Right ventricle myocardium superior (tissue), 1 donor: ENCODE measurements around the gene MRPL51. TPM values are rescaled to one million over a fixed set of nuclear protein-coding genes. Genes with fewer than 3 reads are reported as not detected.
"Not testable (repeated sequence)": the region's sequence is repeated elsewhere in the genome, so short reads cannot be mapped to it uniquely, and the experiment has no call there.

ENCODE experiments used
- ATAC-seq: fragments of 200-7000 bp; cut with Tn5 transposase; one replicate; pipeline ENCODE4 v1.9.1; 2020; ENCODE audit warnings: mild to moderate bottlenecking; ENCODE audit not compliant: poor library complexity
- DNase-seq: peaks from one replicate; pipeline ENCODE4 v3.0.0-alpha.2; 2020
- intact Hi-C: fragments of 100-400 bp; cut with DNase I; formaldehyde crosslinking; loops from one replicate; pipeline ENCODE4 v1.11.2; 2022
- total RNA-seq: library from RNA; stranded (reverse); fragmentation: NEBNext Ultra II Directional; extraction: Animal tissue kit (Norgen Biotek cat#: 25700); gene quantifications from one replicate; pipeline ENCODE4 v1.2.1, GENCODE V29; 2021
- donor health status: DM: no; HTN: yes; CAD: no; lungs with severe emphysema.

MRPL51 gene
- total RNA-seq, 1 donor from 2014 or later = 280 TPM

GRCh38 chr12:6533653-6533922 lies 40.5 kb upstream of the MRPL51 start:
- intact Hi-C loops = loop anchor here (10.0 kb wide), 1 partner anchor 209 kb away; no protein-coding TSS in a partner anchor
- ATAC-seq = no peak
- no peak for DNase-seq

DNA sequence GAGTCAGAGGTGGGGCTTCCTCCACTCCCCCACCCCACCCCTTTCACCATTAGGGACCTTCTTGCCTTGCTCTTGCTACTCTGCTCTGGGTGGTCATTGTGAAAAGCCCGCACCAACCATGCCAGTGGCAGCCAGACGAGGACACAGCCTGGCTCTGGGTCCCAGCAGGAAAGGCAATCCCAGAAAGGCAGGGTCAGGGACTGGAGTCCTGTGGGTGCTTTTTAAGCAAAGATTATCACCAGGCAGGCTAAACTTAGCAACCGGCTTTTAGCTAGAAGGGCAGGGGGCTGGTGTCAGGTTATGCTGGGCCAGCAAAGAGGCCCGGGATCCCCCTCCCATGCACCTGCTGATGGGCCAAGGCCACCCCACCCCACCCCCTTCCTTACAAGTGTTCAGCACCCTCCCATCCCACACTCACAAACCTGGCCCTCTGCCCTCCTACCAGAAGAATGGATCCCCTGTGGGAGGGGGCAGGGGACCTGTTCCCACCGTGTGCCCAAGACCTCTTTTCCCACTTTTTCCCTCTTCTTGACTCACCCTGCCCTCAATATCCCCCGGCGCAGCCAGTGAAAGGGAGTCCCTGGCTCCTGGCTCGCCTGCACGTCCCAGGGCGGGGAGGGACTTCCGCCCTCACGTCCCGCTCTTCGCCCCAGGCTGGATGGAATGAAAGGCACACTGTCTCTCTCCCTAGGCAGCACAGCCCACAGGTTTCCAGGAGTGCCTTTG lies 40.0 kb upstream of the MRPL51 start:
- DNase-seq = peak; percentile 83
- intact Hi-C loops = loop anchor here (10.0 kb wide), 1 partner anchor 208 kb away; no protein-coding TSS in a partner anchor
- peak; percentile 59 for ATAC-seq

GRCh38 chr12:6532051-6532926 lies 39.2 kb upstream of the MRPL51 start:
- intact Hi-C loops = loop anchor here (10.0 kb wide), 1 partner anchor 207 kb away; no protein-coding TSS in a partner anchor
- DNase-seq (peak; percentile 62), ATAC-seq (peak; percentile 0)

GRCh38 chr12:6530576-6531260 lies 37.7 kb upstream of the MRPL51 start:
- ATAC-seq = no peak
- no peak for DNase-seq
- intact Hi-C loops = loop anchor here (10.0 kb wide), 1 partner anchor 206 kb away; no protein-coding TSS in a partner anchor

DNA sequence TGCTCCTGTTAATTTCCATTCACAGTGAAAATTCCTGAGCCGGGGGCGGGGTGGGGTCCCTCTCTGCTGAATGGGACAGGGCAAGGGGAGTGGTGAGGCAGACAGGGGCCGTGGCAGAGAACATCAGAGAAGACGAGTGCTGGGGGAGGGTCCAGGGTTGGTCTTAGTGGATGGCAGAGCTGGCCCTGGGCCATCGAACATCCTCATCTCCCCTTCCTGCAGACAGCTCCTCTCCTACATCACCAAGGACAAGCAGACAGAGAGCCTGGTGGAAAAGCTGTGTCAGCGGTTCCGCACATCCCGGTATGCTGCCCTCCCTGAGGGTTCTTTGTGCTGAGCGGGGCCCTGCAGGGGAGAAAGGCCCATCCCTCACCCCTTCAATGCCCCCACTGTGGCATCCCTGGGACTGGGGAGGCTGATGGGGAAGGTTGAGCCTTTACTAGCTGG lies 36.3 kb upstream of the MRPL51 start:
- intact Hi-C loops = no loop called here
- ATAC-seq = no peak
- no peak for DNase-seq

GRCh38 chr12:6528539-6529235 lies 35.6 kb upstream of the MRPL51 start:
- DNase-seq (no peak), ATAC-seq (no peak)
- intact Hi-C loops = no loop called here

DNA sequence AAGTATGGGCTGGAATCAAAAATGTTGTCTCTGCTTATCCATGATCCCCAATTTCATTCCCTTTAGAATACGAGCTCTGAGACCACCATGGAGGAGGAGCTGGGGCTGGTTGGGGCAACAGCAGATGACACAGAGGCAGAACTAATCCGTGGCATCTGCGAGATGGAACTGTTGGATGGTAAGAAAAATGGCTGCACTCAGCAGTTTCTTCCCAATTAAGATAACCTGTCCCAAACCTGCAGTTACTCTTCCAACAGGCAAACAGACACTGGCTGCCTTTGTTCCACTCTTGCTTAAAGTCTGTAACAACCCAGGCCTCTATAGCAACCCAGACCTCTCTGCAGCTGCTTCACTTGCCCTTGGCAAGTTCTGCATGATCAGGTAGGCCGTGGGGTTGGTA lies 34.6 kb upstream of the MRPL51 start:
- intact Hi-C loops = no loop called here
- ATAC-seq (no peak), DNase-seq (no peak)

GRCh38 chr12:6526766-6527525 lies 33.9 kb upstream of the MRPL51 start:
- ATAC-seq (no peak), DNase-seq (no peak)
- intact Hi-C loops = no loop called here

DNA sequence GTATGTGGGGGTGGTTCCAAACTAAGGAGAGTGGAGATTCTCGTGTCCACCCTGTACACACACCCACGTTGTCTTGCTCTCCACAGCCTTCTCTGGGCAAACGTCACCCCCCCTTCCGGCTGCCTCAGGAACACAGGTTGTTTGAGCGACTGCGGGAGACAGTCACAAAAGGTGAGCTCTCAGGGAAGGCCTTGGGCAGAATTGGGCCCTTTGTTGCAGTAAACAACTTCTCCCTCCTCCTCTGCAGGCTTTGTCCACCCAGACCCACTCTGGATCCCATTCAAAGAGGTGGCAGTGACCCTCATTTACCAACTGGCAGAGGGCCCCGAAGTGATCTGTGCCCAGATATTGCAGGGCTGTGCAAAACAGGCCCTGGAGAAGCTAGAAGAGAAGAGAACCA lies 33.1 kb upstream of the MRPL51 start:
- DNase-seq = no peak
- ATAC-seq = no peak
- intact Hi-C loops = no loop called here

- DNase-seq (no peak), ATAC-seq (no peak)
- intact Hi-C loops = no loop called here
These were observed 31.6 kb upstream of the MRPL51 start for GRCh38 chr12:6524648-6525047.

GRCh38 chr12:6523708-6524107 lies 30.6 kb upstream of the MRPL51 start:
- DNase-seq = no peak
- intact Hi-C loops = no loop called here
- no peak for ATAC-seq

DNA sequence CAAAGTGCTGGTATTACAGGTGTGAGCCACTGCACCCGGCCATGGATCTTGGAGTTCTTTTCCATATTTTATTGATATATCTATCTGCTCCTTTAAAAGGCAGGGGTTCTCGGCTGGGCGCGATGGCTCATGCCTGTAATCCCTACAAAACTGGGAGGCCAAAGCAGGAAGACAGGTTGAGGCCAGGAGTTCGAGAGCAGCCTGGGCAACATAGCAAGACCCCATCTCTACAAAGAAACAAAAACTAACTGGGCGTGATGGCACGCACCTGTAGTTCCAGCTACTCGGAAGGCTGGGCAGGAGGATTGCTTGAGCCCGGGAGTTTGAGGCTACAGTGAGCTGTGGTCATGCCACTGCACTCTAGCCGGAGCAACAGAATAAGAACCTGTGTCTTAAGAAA lies 29.1 kb upstream of the MRPL51 start:
- no peak for ATAC-seq
- intact Hi-C loops = no loop called here
- no peak for DNase-seq

DNA sequence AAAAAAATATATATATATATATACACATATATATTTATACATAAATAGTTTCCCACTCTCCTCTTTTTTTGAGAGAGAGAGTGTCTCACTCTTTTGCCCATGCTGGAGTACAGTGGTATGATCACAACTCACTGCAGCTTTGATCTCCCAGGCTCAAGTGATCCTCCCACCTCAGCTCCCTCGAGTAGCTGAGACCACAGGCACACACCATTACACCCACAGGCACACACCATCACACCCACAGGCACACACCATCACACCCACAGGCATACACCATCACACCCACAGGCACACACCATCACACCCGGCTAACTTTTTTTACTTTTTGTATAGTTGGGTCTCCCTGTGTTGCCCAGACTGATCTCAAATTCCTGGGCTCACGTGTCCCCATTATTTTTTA lies 27.1 kb upstream of the MRPL51 start:
- intact Hi-C loops = no loop called here
- no peak for DNase-seq

GRCh38 chr12:6508087-6508486 lies 15.0 kb upstream of the MRPL51 start:
- no peak for ATAC-seq
- intact Hi-C loops = no loop called here
- DNase-seq = no peak

More for the DNA sequence above, 27.1 kb upstream of the MRPL51 start:
- ATAC-seq = no peak

DNA sequence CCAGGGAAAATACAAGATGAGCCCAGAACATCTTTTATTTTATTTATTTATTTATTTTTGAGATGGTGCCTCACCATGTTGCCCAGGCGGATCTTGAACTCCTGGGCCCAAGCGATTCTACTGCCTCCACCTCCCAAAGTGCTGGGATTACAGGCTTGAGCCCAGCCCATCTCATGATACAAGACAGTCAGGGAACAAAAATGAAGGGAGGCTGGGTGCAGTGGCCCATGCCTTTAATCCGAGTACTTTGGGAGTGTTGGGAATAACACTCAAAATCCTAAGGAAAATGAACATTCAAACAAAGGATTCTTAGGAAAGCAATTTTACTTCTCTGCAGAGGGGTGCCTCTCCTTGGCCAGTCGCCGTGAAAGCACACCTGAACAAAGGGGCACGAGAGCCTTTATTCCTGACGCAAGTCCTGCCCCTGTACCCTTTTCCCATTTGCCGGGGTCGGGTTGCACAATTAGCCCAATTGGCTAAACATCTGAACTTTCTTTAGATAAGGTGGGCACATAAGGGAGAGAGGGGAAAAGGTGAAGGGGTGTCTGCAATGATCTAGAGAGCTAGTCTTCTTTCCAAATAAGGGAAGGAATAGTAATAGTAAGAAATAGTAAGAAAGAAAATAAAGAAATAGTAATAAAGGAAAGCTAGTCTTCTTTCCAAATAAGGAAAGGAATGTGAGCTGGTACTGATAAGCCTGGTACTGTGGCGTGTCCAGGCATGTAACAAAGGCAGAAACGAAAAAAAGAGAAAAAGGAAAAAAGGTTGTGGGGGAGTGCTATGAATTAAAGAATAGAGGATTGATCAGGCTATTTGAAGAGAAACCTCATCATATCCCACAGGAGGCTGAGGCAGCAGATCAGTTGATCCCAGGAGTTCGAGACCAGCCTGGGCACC lies 14.3 kb upstream of the MRPL51 start:
- DNase-seq = no peak
- ATAC-seq = no peak
- intact Hi-C loops = no loop called here

DNA sequence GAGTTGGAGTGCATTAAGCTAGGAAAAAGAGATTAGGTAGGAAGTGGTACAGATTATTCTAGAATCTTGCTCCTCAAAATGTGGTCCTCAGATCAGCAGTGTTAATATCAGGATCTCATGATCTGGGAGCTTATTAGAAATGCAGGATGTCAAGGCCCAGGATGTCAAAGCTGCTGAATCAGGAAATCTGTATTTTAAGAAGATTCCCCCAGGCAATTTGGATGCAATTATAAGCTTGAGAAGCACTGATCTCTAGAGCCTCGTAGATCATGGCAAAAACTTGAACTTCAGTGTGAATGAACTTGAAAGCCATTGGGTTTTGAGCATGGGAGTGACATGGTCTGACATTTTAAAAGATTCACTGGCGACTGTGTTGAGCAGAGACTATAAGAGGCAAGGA lies 7.4 kb upstream of the MRPL51 start:
- ATAC-seq = no peak
- DNase-seq = no peak
- intact Hi-C loops = no loop called here

- intact Hi-C loops, DNase-seq, ATAC-seq: not testable (repeated sequence)
These were observed 4.2 kb upstream of the MRPL51 start for GRCh38 chr12:6497291-6497690.
